Measurements from ENCODE around the gene ZNF148.
A peak's percentile ranks its signal among the peaks of the same experiment; 100 is the strongest.

ZNF148 gene

GRCh38 chr3:125214738-125215137, 160.4 kb downstream of the ZNF148 start:
- DNase-seq = no peak

- no peak for DNase-seq
Measured at GRCh38 chr3:125213946-125214542, 161.1 kb downstream of the ZNF148 start.

GRCh38 chr3:125213364-125213755, 161.8 kb downstream of the ZNF148 start:
- no peak for DNase-seq

GRCh38 chr3:125212509-125213363, 162.4 kb downstream of the ZNF148 start, which contains the start of gene SLC12A8:
SLC12A8 (minus strand) TSS chr3:125212748; CDS start chr3:125211349, 1,399 bp downstream.
- no peak for DNase-seq

- no peak for DNase-seq
Measured at GRCh38 chr3:125212091-125212508, 163.0 kb downstream of the ZNF148 start.

- no peak for DNase-seq
Measured at GRCh38 chr3:125211523-125212090, 163.5 kb downstream of the ZNF148 start.

- DNase-seq = no peak
Measured at GRCh38 chr3:125207949-125208568, 167.1 kb downstream of the ZNF148 start.

GRCh38 chr3:125207507-125207906, 167.6 kb downstream of the ZNF148 start:
- no peak for DNase-seq

- no peak for DNase-seq
Measured at GRCh38 chr3:125206934-125207333, 168.2 kb downstream of the ZNF148 start.

GRCh38 chr3:125203731-125204130, 171.4 kb downstream of the ZNF148 start:
- no peak for DNase-seq

- peak; percentile 13 for DNase-seq
Measured at GRCh38 chr3:125202197-125202596, 172.9 kb downstream of the ZNF148 start.

GRCh38 chr3:125200731-125201139, 174.4 kb downstream of the ZNF148 start:
- DNase-seq = no peak

- DNase-seq = no peak
Measured at GRCh38 chr3:125194849-125195601, 180.1 kb downstream of the ZNF148 start.

- DNase-seq = no peak
Measured at GRCh38 chr3:125194061-125194848, 180.9 kb downstream of the ZNF148 start.

- no peak for DNase-seq
Measured at GRCh38 chr3:125192190-125193035, 182.7 kb downstream of the ZNF148 start.

GRCh38 chr3:125191730-125192129, 183.4 kb downstream of the ZNF148 start:
- no peak for DNase-seq

- no peak for DNase-seq
Measured at GRCh38 chr3:125191256-125191655, 183.9 kb downstream of the ZNF148 start.

GRCh38 chr3:125190786-125191185, 184.3 kb downstream of the ZNF148 start:
- DNase-seq = no peak

GRCh38 chr3:125189378-125190165, 185.6 kb downstream of the ZNF148 start:
- no peak for DNase-seq

GRCh38 chr3:125188955-125189354, 186.2 kb downstream of the ZNF148 start:
- no peak for DNase-seq
